ENCODE results near the gene PCBP3. TPM values are rescaled to one million over a fixed set of nuclear protein-coding genes. Genes with fewer than 3 reads are reported as not detected.

PCBP3 gene
- polyA plus RNA-seq, 1 donor (not counting 4 experiments of a cell fraction or from before 2014, with no cell fraction given) = 0.25 TPM

- DNase-seq (ENCODE audit: low read depth, low spot score) = no peak
- Histone ChIP-seq H3K4me2 (ENCODE audit: control insufficient read depth, extremely low read depth, insufficient read depth, low read depth, low read length) (no peak overlapping the region), H3K4me3 (ENCODE audit: control insufficient read depth in 2 of 3, extremely low read depth in 1 of 3, insufficient read depth in 2 of 3, low read depth in 1 of 3, low read length in 3 of 3) (no peak overlapping the region), H3K36me3 (ENCODE audit: control insufficient read depth in 2 of 2, extremely low read depth in 1 of 2, insufficient read depth in 2 of 2, low read length in 2 of 2) (no peaks in the 10 kb centered on the region), H3K9ac (ENCODE audit: control insufficient read depth, extremely low read depth, insufficient read depth, low read length) (no peak overlapping the region), H4K20me1 (ENCODE audit: control insufficient read depth, extremely low read depth, insufficient read depth, low read length) (no peaks in the 10 kb centered on the region), H3K9me1 (ENCODE audit: control insufficient read depth, extremely low read depth, insufficient read depth, low read length) (no peaks in the 10 kb centered on the region), H3K27me3 (ENCODE audit: control insufficient read depth, extremely low read depth, insufficient read depth, low read length) (no peaks in the 10 kb centered on the region), H2AFZ (ENCODE audit: control insufficient read depth, low read length) (no peak overlapping the region), H3K27ac (ENCODE audit: control insufficient read depth, insufficient read depth, low read length) (no peak overlapping the region), H3K4me1 (ENCODE audit: control insufficient read depth, extremely low read depth, insufficient read depth, low read length) (no peaks in the 10 kb centered on the region), H3K9me3 (ENCODE audit: control insufficient read depth, low read depth, low read length) (no peaks in the 10 kb centered on the region), H3K79me2 (ENCODE audit: control insufficient read depth, insufficient read depth, low read length) (no peaks in the 10 kb centered on the region)
- dilution Hi-C loops (cut with MboI; ENCODE audit: extremely low pct_ligation_motif_present, low sequenced_read_pairs) = no loop called here
- peak; percentile 52 for FAIRE-seq
- TF ChIP-seq EZH2 (IDR thresholded peaks at IDR 0.05; ENCODE audit: low read length) (no peak), CTCF (optimal IDR thresholded peaks at IDR 0.05 in 1 of 3, IDR thresholded peaks at IDR 0.05 in 1 of 3, conservative IDR thresholded peaks at IDR 0.05 in 1 of 3; ENCODE audit: extremely low read depth in 1 of 3, insufficient read depth in 2 of 3, low read length in 3 of 3) (no peak)
Observed at GRCh38 chr21:45797338-45797737, 153.8 kb downstream of the PCBP3 start.

GRCh38 chr21:45799765-45800338 is 156.3 kb downstream of the PCBP3 start:
- Histone ChIP-seq H3K4me3 (ENCODE audit: control insufficient read depth in 2 of 3, extremely low read depth in 1 of 3, insufficient read depth in 2 of 3, low read depth in 1 of 3, low read length in 3 of 3) (no peak overlapping the region), H3K79me2 (ENCODE audit: control insufficient read depth, insufficient read depth, low read length) (no peaks in the 10 kb centered on the region), H2AFZ (ENCODE audit: control insufficient read depth, low read length) (no peak overlapping the region), H3K27ac (ENCODE audit: control insufficient read depth, insufficient read depth, low read length) (no peak overlapping the region), H3K4me2 (ENCODE audit: control insufficient read depth, extremely low read depth, insufficient read depth, low read depth, low read length) (no peak overlapping the region), H3K9me1 (ENCODE audit: control insufficient read depth, extremely low read depth, insufficient read depth, low read length) (no peaks in the 10 kb centered on the region), H3K9ac (ENCODE audit: control insufficient read depth, extremely low read depth, insufficient read depth, low read length) (no peak overlapping the region), H3K27me3 (ENCODE audit: control insufficient read depth, extremely low read depth, insufficient read depth, low read length) (peaks cover 7% of the 10 kb centered on the region), H3K4me1 (ENCODE audit: control insufficient read depth, extremely low read depth, insufficient read depth, low read length) (no peaks in the 10 kb centered on the region), H4K20me1 (ENCODE audit: control insufficient read depth, extremely low read depth, insufficient read depth, low read length) (no peaks in the 10 kb centered on the region), H3K36me3 (ENCODE audit: control insufficient read depth in 2 of 2, extremely low read depth in 1 of 2, insufficient read depth in 2 of 2, low read length in 2 of 2) (no peaks in the 10 kb centered on the region), H3K9me3 (ENCODE audit: control insufficient read depth, low read depth, low read length) (no peaks in the 10 kb centered on the region)
- DNase-seq (ENCODE audit: low read depth, low spot score) (no peak), FAIRE-seq (no peak)
- dilution Hi-C loops (cut with MboI; ENCODE audit: extremely low pct_ligation_motif_present, low sequenced_read_pairs) = no loop called here
- TF ChIP-seq EZH2 (IDR thresholded peaks at IDR 0.05; ENCODE audit: low read length) = no peak
- no peak for TF ChIP-seq CTCF (optimal IDR thresholded peaks at IDR 0.05 in 1 of 3, IDR thresholded peaks at IDR 0.05 in 1 of 3, conservative IDR thresholded peaks at IDR 0.05 in 1 of 3; ENCODE audit: extremely low read depth in 1 of 3, insufficient read depth in 2 of 3, low read length in 3 of 3)
